HepG2 (cell line): ENCODE data around the gene JUND. TPM values are rescaled to one million over a fixed set of nuclear protein-coding genes. Genes with fewer than 3 reads are reported as not detected.

Experiments used
- ATAC-seq: fragments of 200-7000 bp; cut with Tn5 transposase; 3 replicates; pipeline ENCODE4 v1.9.1; 2020; ENCODE audit warnings: mild to moderate bottlenecking, moderate library complexity
- BruUV-seq: library from RNA; stranded (reverse); fragments of 400-500 nt; replicated peaks from 2 replicates; lab custom pipeline; 2021; lab: Mats Ljungman, UMichigan
- CTCF ChIA-PET: fragments of 300-600 bp; formaldehyde crosslinking; extraction: SDS; loops from one replicate; lab custom pipeline; 2021; ENCODE audit warnings: low total read pairs, inconsistent platforms, low intra/inter-chr PET ratio; lab: Yijun Ruan, JAX
- POLR2A ChIA-PET: fragments of 350-600 bp; sonication (Branson Sonifier 250); formaldehyde crosslinking; loops from one replicate; lab custom pipeline; 2020; ENCODE audit warnings: antibody characterized with exemption, inconsistent platforms; lab: Yijun Ruan, JAX
- DNase-seq: peaks from one replicate; pipeline ENCODE4 v3.0.0-alpha.2; 2015; ENCODE audit warnings: low spot score
- FAIRE-seq: peaks from 3 replicates; lab custom pipeline; 2011; peaks lifted over from hg19 to GRCh38; lab: Jason Lieb, UNC
- H2AFZ ChIP-seq: one replicate; pipeline ENCODE4 v1.6.1; 2011; ENCODE audit warnings: low read length, inconsistent platforms
- H3K27ac ChIP-seq: fragments of 300-600 bp; 3 replicates; pipeline ENCODE4 v1.8.0; 2011; ENCODE audit warnings: mixed run types, mild to moderate bottlenecking, mixed read lengths, low read length, inconsistent platforms; ENCODE audit not compliant: insufficient read depth; ENCODE audit errors: extremely low read length
- H3K27me3 ChIP-seq, 2 experiments: fragments of 200-600 bp in 1 of 2; 2 replicates in 1 of 2; 3 replicates in 1 of 2; pipeline versions ENCODE4 v1.6.0 to v1.8.0; 2011; ENCODE audit warnings: low read length in 2 of 2, mild to moderate bottlenecking in 2 of 2, moderate library complexity in 2 of 2, inconsistent platforms in 1 of 2; ENCODE audit not compliant: insufficient read depth in 2 of 2, control insufficient read depth in 1 of 2
- H3K36me3 ChIP-seq, 2 experiments: fragments of 200-600 bp in 1 of 2; replicated peaks in 1 of 2; 2 replicates in 1 of 2; 3 replicates in 1 of 2; pipeline versions ENCODE4 v1.5.1 to v1.8.0; 2011; ENCODE audit warnings: low read length in 2 of 2, inconsistent platforms in 1 of 2; ENCODE audit not compliant: insufficient read depth in 2 of 2, control insufficient read depth in 1 of 2
- H3K4me1 ChIP-seq: 2 replicates; pipeline ENCODE4 v1.5.1; 2012; ENCODE audit warnings: low read length, inconsistent platforms; ENCODE audit not compliant: insufficient read depth
- H3K4me2 ChIP-seq: 2 replicates; pipeline ENCODE4 v1.6.0; 2011; ENCODE audit warnings: low read depth, low read length, inconsistent platforms
- H3K4me3 ChIP-seq, 3 experiments: fragments of 200-600 bp in 1 of 3; sonication (generic), shearing (Covaris generic) in 1 of 3; replicated peaks in 1 of 3; 2 replicates each; pipeline ENCODE4 v1.5.1; 2011 to 2016; ENCODE audit warnings: low read length in 3 of 3, inconsistent platforms in 2 of 3, low read depth in 2 of 3, mild to moderate bottlenecking in 2 of 3, control low read depth in 1 of 3, mixed read lengths in 1 of 3; ENCODE audit not compliant: insufficient read depth in 1 of 3
- H3K79me2 ChIP-seq: one replicate; pipeline ENCODE4 v1.6.1; 2011; ENCODE audit warnings: low read length, inconsistent platforms; ENCODE audit not compliant: insufficient read depth
- H3K9ac ChIP-seq: 2 replicates; pipeline ENCODE4 v1.6.0; 2011; ENCODE audit warnings: mild to moderate bottlenecking, low read depth, low read length, inconsistent platforms; ENCODE audit not compliant: insufficient read depth
- H3K9me3 ChIP-seq: 2 replicates; pipeline ENCODE4 v1.5.1; 2012; ENCODE audit warnings: mild to moderate bottlenecking, low read length
- H4K20me1 ChIP-seq: 2 replicates; pipeline ENCODE4 v1.6.0; 2011; ENCODE audit warnings: inconsistent platforms, mild to moderate bottlenecking, low read length, moderate library complexity; ENCODE audit not compliant: insufficient read depth
- FOXK2 ChIP-seq: fragments of 450-650 bp; IDR thresholded peaks from 2 replicates; pipeline ENCODE4 v1.6.1; 2016
- MBNL3 ChIP-seq: fragments of 250-450 bp; sonication (Bioruptor Pico); conservative IDR thresholded peaks from 2 replicates; pipeline ENCODE4 v1.8.0; 2022; ENCODE audit warnings: mild to moderate bottlenecking, inconsistent platforms
- ZNF430 ChIP-seq: sonication (generic); formaldehyde crosslinking; IDR thresholded peaks from 2 replicates; pipeline ENCODE4 v1.9.0; 2021; ENCODE audit warnings: mild to moderate bottlenecking, missing genetic modification reagents
- WGBS: methylation state at CpG from one replicate; pipeline ENCODE4 v1.1.6; 2017; ENCODE audit warnings: low lambda C conversion rate; 5-methylcytosine and 5-hydroxymethylcytosine counted together
- in situ Hi-C: cut with HindIII; loops from 2 replicates; pipeline ENCODE4 v1.10.0; 2017; ENCODE audit warnings: low pct_unique_long_range_greater_than_20kb; ENCODE audit not compliant: extremely low pct_ligation_motif_present
- intact Hi-C: fragments of 100-400 bp; cut with micrococcal nuclease; formaldehyde crosslinking; loops from one replicate; pipeline ENCODE4 v1.10.0; 2022; ENCODE audit not compliant: unreplicated experiment
- polyA plus RNA-seq, 8 experiments: library from polyadenylated mRNA; depleted of rRNA in 3 of 8; stranded (reverse) in 7 of 8; unstranded in 1 of 8; fragments of >200 nt; fragmentation: Illumina TruSeq in 4 of 8; extraction: Trizol in 4 of 8; gene quantifications; 2 replicates each; pipeline versions ENCODE4 v1.2.1 to v1.2.3, GENCODE V29; 2011 to 2016; ENCODE audit warnings: low read depth in 4 of 8, missing spikeins in 1 of 8, mixed read lengths in 1 of 8; ENCODE audit not compliant: insufficient read depth in 1 of 8
- total RNA-seq, 5 experiments: library from RNA; depleted of rRNA; stranded (reverse); fragments of >200 nt; fragmentation: Illumina TruSeq; extraction: Trizol; gene quantifications; 2 replicates each; pipeline ENCODE4 v1.2.3, GENCODE V29; 2016; ENCODE audit warnings: low read depth in 1 of 5
- TF ChIP-seq, protein P1 (sequence below): sonication (generic); formaldehyde crosslinking; IDR thresholded peaks from 2 replicates; pipeline ENCODE4 v1.4.0; 2020; ENCODE audit warnings: missing genetic modification reagents

Gene JUND
- total and polyA plus RNA-seq, 2 of the 13 experiments (the other 11 are each of a cell fraction or from before 2014, with no cell fraction given) = 41.2 to 59.8 TPM

GRCh38 chr19:18330868-18331267 lies 49.4 kb upstream of the JUND start:
- in situ Hi-C loops (no loop called here), intact Hi-C loops (no loop called here)
- no peak for ATAC-seq
- Histone ChIP-seq H3K4me2 (no peak overlapping the region), H3K9me3 (no peaks in the 10 kb centered on the region), H3K4me1 (peaks cover 73% of the 10 kb centered on the region), H3K79me2 (no peaks in the 10 kb centered on the region), H3K27ac (no peak overlapping the region), H3K9ac (no peak overlapping the region), H4K20me1 (no peaks in the 10 kb centered on the region), H3K36me3 (no peaks in the 10 kb centered on the region), H2AFZ (no peak overlapping the region), H3K27me3 (no peaks in the 10 kb centered on the region), H3K4me3 (no peak overlapping the region)
- 89% methylated on average over 9 of the region's 9 CpGs for WGBS
- no peak for DNase-seq
- no peak for FAIRE-seq
- TF ChIP-seq ZNF430 (CRISPR knock-in tag) = no peak
- TF ChIP-seq MBNL3 (CRISPR knock-in tag) = no peak
- TF ChIP-seq FOXK2 = no peak
- TF ChIP-seq, protein P1, sequence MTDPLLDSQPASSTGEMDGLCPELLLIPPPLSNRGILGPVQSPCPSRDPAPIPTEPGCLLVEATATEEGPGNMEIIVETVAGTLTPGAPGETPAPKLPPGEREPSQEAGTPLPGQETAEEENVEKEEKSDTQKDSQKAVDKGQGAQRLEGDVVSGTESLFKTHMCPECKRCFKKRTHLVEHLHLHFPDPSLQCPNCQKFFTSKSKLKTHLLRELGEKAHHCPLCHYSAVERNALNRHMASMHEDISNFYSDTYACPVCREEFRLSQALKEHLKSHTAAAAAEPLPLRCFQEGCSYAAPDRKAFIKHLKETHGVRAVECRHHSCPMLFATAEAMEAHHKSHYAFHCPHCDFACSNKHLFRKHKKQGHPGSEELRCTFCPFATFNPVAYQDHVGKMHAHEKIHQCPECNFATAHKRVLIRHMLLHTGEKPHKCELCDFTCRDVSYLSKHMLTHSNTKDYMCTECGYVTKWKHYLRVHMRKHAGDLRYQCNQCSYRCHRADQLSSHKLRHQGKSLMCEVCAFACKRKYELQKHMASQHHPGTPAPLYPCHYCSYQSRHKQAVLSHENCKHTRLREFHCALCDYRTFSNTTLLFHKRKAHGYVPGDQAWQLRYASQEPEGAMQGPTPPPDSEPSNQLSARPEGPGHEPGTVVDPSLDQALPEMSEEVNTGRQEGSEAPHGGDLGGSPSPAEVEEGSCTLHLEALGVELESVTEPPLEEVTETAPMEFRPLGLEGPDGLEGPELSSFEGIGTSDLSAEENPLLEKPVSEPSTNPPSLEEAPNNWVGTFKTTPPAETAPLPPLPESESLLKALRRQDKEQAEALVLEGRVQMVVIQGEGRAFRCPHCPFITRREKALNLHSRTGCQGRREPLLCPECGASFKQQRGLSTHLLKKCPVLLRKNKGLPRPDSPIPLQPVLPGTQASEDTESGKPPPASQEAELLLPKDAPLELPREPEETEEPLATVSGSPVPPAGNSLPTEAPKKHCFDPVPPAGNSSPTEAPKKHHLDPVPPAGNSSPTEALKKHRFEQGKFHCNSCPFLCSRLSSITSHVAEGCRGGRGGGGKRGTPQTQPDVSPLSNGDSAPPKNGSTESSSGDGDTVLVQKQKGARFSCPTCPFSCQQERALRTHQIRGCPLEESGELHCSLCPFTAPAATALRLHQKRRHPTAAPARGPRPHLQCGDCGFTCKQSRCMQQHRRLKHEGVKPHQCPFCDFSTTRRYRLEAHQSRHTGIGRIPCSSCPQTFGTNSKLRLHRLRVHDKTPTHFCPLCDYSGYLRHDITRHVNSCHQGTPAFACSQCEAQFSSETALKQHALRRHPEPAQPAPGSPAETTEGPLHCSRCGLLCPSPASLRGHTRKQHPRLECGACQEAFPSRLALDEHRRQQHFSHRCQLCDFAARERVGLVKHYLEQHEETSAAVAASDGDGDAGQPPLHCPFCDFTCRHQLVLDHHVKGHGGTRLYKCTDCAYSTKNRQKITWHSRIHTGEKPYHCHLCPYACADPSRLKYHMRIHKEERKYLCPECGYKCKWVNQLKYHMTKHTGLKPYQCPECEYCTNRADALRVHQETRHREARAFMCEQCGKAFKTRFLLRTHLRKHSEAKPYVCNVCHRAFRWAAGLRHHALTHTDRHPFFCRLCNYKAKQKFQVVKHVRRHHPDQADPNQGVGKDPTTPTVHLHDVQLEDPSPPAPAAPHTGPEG (CRISPR knock-in tag) = no peak
- ChIA-PET CTCF (no interaction called here), POLR2A (interaction anchor here (0.8 kb wide), 1 partner anchor 49 kb away, joined by 3 read pairs; no protein-coding TSS in a partner anchor)
- no TSS peak for BruUV-seq
